Astrocyte (in vitro differentiated cells and primary cell): Measurements from ENCODE around the gene SLC22A4. TPM values are rescaled to one million over a fixed set of nuclear protein-coding genes. Genes with fewer than 3 reads are reported as not detected.

Experiments used
- DNase-seq: peaks from one replicate; pipeline ENCODE4 v3.0.0-alpha.2; 2010; ENCODE audit warnings: low read depth
- FAIRE-seq: peaks from 2 replicates; lab custom pipeline; 2011; peaks lifted over from hg19 to GRCh38; lab: Jason Lieb, UNC
- H2AFZ ChIP-seq: 2 replicates; pipeline ENCODE4 v1.6.0; 2012; ENCODE audit warnings: low read depth, low read length, inconsistent platforms
- H3K27ac ChIP-seq: 2 replicates; pipeline ENCODE4 v1.5.1; 2011; ENCODE audit warnings: low read depth, low read length, inconsistent platforms
- H3K27me3 ChIP-seq: 2 replicates; pipeline ENCODE4 v1.6.0; 2011; ENCODE audit warnings: low read length, inconsistent platforms; ENCODE audit not compliant: insufficient read depth
- H3K36me3 ChIP-seq: 2 replicates; pipeline ENCODE4 v1.5.1; 2011; ENCODE audit warnings: low read length, inconsistent platforms; ENCODE audit not compliant: insufficient read depth
- H3K4me1 ChIP-seq: 2 replicates; pipeline ENCODE4 v1.5.1; 2011; ENCODE audit warnings: low read length, inconsistent platforms; ENCODE audit not compliant: insufficient read depth
- H3K4me2 ChIP-seq: 2 replicates; pipeline ENCODE4 v1.6.0; 2012; ENCODE audit warnings: low read length, inconsistent platforms
- H3K4me3 ChIP-seq: 2 replicates; pipeline ENCODE4 v1.5.1; 2011; ENCODE audit warnings: low read depth, mild to moderate bottlenecking, low read length, inconsistent platforms; ENCODE audit not compliant: insufficient read depth
- H3K79me2 ChIP-seq: 2 replicates; pipeline ENCODE4 v1.6.0; 2012; ENCODE audit warnings: mild to moderate bottlenecking, low read length, inconsistent platforms; ENCODE audit not compliant: insufficient read depth
- H3K9ac ChIP-seq: 2 replicates; pipeline ENCODE4 v1.6.0; 2012; ENCODE audit warnings: mild to moderate bottlenecking, low read length, inconsistent platforms
- H3K9me3 ChIP-seq: 2 replicates; pipeline ENCODE4 v1.5.1; 2012; ENCODE audit warnings: low read depth, mild to moderate bottlenecking, low read length, inconsistent platforms; ENCODE audit not compliant: insufficient read depth
- H4K20me1 ChIP-seq: 2 replicates; pipeline ENCODE4 v1.6.0; 2012; ENCODE audit warnings: low read length, inconsistent platforms; ENCODE audit not compliant: insufficient read depth
- H3K27ac Mint-ChIP-seq: one replicate; pipeline ENCODE4 v1.8.0; 2021; ENCODE audit warnings: mild to moderate bottlenecking, mixed read lengths; ENCODE audit not compliant: unreplicated experiment
- H3K27me3 Mint-ChIP-seq: one replicate; pipeline ENCODE4 v1.8.0; 2021; ENCODE audit warnings: low read depth, mixed read lengths; ENCODE audit not compliant: unreplicated experiment
- H3K36me3 Mint-ChIP-seq: one replicate; pipeline ENCODE4 v1.8.0; 2021; ENCODE audit warnings: low read depth, mixed read lengths; ENCODE audit not compliant: unreplicated experiment
- H3K4me1 Mint-ChIP-seq: one replicate; pipeline ENCODE4 v1.8.0; 2021; ENCODE audit warnings: low read depth, mixed read lengths; ENCODE audit not compliant: unreplicated experiment
- H3K4me3 Mint-ChIP-seq: one replicate; pipeline ENCODE4 v1.8.0; 2021; ENCODE audit warnings: mild to moderate bottlenecking, moderate library complexity, mixed read lengths; ENCODE audit not compliant: unreplicated experiment
- H3K9me3 Mint-ChIP-seq: one replicate; pipeline ENCODE4 v1.8.0; 2021; ENCODE audit warnings: mild to moderate bottlenecking, mixed read lengths; ENCODE audit not compliant: unreplicated experiment
- CTCF ChIP-seq: IDR thresholded peaks from 2 replicates; pipeline ENCODE4 v1.5.1; 2011; ENCODE audit warnings: low read depth, mild to moderate bottlenecking, inconsistent platforms, low read length, moderate library complexity; ENCODE audit not compliant: insufficient read depth
- EZH2 ChIP-seq: IDR thresholded peaks from 2 replicates; pipeline ENCODE4 v1.6.1; 2012; ENCODE audit warnings: mild to moderate bottlenecking, low read length, inconsistent platforms; ENCODE audit not compliant: insufficient read depth
- total RNA-seq: library from RNA; stranded (reverse); gene quantifications from 2 replicates; pipeline ENCODE4 v1.2.1, GENCODE V29; 2021

Gene SLC22A4
- total RNA-seq, 1 donor from 2014 or later, result 4.5 TPM

GRCh38 chr5:132283423-132284043 is 10.7 kb upstream of the SLC22A4 start:
- Histone ChIP-seq H4K20me1 (no peaks in the 10 kb centered on the region), H3K79me2 (no peaks in the 10 kb centered on the region), H3K9ac (no peak overlapping the region), H2AFZ (no peak overlapping the region), H3K4me3 (no peak overlapping the region), H3K9me3 (no peaks in the 10 kb centered on the region), H3K4me1 (no peaks in the 10 kb centered on the region), H3K36me3 (no peaks in the 10 kb centered on the region), H3K4me2 (no peak overlapping the region), H3K27me3 (no peaks in the 10 kb centered on the region), H3K27ac (no peak overlapping the region)
- no peak for DNase-seq
- H3K27me3 Mint-ChIP-seq, result peaks cover 7% of the 10 kb centered on the region
- TF ChIP-seq CTCF, result peak; percentile 71
- no peak for TF ChIP-seq EZH2
- H3K4me3 Mint-ChIP-seq, result no peak overlapping the region
- H3K36me3 Mint-ChIP-seq, result peaks cover 12% of the 10 kb centered on the region
- no peak for FAIRE-seq
- H3K27ac Mint-ChIP-seq, result no peak overlapping the region
- peaks cover 3% of the 10 kb centered on the region for H3K9me3 Mint-ChIP-seq
- peaks cover 2% of the 10 kb centered on the region for H3K4me1 Mint-ChIP-seq

- H3K27me3 Mint-ChIP-seq, result peaks cover 4% of the 10 kb centered on the region
- no peak overlapping the region for H3K4me3 Mint-ChIP-seq
- no peaks in the 10 kb centered on the region for H3K9me3 Mint-ChIP-seq
- peaks cover 5% of the 10 kb centered on the region for H3K79me2 ChIP-seq
- H3K27ac Mint-ChIP-seq, result no peak overlapping the region
- peaks cover 14% of the 10 kb centered on the region for H3K4me1 ChIP-seq
- no peak overlapping the region for H3K4me3 ChIP-seq
- no peaks in the 10 kb centered on the region for H3K27me3 ChIP-seq
- no peaks in the 10 kb centered on the region for H3K36me3 ChIP-seq
- DNase-seq (no peak), FAIRE-seq (no peak)
- no peak overlapping the region for H2AFZ ChIP-seq
- H3K36me3 Mint-ChIP-seq, result peaks cover 13% of the 10 kb centered on the region
- no peaks in the 10 kb centered on the region for H3K9me3 ChIP-seq
- no peak overlapping the region for H3K27ac ChIP-seq
- peaks cover 4% of the 10 kb centered on the region for H3K4me1 Mint-ChIP-seq
- TF ChIP-seq EZH2 (no peak), CTCF (no peak)
- H3K4me2 ChIP-seq, result no peak overlapping the region
- no peak overlapping the region for H3K9ac ChIP-seq
- no peaks in the 10 kb centered on the region for H4K20me1 ChIP-seq
Observed at GRCh38 chr5:132289097-132289496, 5.1 kb upstream of the SLC22A4 start.

- DNase-seq (no peak), FAIRE-seq (no peak)
- no peaks in the 10 kb centered on the region for H3K9me3 ChIP-seq
- H3K9ac ChIP-seq, result no peak overlapping the region
- no peak for TF ChIP-seq CTCF
- TF ChIP-seq EZH2, result no peak
- H3K4me3 ChIP-seq, result no peak overlapping the region
- H3K4me1 ChIP-seq, result peaks cover 23% of the 10 kb centered on the region
- Mint-ChIP-seq H3K36me3 (peaks cover 13% of the 10 kb centered on the region), H3K27me3 (peaks cover 4% of the 10 kb centered on the region), H3K9me3 (no peaks in the 10 kb centered on the region), H3K4me1 (peaks cover 10% of the 10 kb centered on the region), H3K4me3 (no peak overlapping the region), H3K27ac (no peak overlapping the region)
- H3K27ac ChIP-seq, result no peak overlapping the region
- no peaks in the 10 kb centered on the region for H3K36me3 ChIP-seq
- no peak overlapping the region for H2AFZ ChIP-seq
- no peaks in the 10 kb centered on the region for H3K27me3 ChIP-seq
- H3K79me2 ChIP-seq, result peaks cover 19% of the 10 kb centered on the region
- no peak overlapping the region for H3K4me2 ChIP-seq
- H4K20me1 ChIP-seq, result no peaks in the 10 kb centered on the region
Observed at GRCh38 chr5:132291026-132291425, 3.2 kb upstream of the SLC22A4 start.
